VCaP (cell line): ENCODE data around the gene SLC6A11.

Source experiments
- H3K27ac ChIP-seq: fragments of 450-650 bp; 2 replicates; pipeline ENCODE4 v1.5.1; 2017
- TF ChIP-seq, protein P1 (sequence below): fragments of 450-650 bp; conservative IDR thresholded peaks from 2 replicates; pipeline ENCODE4 v1.5.1; 2017; ENCODE audit warnings: mild to moderate bottlenecking, moderate library complexity

SLC6A11 gene

GRCh38 chr3:10780243-10780642 is 35.8 kb upstream of the SLC6A11 start:
- TF ChIP-seq, protein P1, sequence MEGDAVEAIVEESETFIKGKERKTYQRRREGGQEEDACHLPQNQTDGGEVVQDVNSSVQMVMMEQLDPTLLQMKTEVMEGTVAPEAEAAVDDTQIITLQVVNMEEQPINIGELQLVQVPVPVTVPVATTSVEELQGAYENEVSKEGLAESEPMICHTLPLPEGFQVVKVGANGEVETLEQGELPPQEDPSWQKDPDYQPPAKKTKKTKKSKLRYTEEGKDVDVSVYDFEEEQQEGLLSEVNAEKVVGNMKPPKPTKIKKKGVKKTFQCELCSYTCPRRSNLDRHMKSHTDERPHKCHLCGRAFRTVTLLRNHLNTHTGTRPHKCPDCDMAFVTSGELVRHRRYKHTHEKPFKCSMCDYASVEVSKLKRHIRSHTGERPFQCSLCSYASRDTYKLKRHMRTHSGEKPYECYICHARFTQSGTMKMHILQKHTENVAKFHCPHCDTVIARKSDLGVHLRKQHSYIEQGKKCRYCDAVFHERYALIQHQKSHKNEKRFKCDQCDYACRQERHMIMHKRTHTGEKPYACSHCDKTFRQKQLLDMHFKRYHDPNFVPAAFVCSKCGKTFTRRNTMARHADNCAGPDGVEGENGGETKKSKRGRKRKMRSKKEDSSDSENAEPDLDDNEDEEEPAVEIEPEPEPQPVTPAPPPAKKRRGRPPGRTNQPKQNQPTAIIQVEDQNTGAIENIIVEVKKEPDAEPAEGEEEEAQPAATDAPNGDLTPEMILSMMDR: no peak
- no peak overlapping the region for H3K27ac ChIP-seq

DNA sequence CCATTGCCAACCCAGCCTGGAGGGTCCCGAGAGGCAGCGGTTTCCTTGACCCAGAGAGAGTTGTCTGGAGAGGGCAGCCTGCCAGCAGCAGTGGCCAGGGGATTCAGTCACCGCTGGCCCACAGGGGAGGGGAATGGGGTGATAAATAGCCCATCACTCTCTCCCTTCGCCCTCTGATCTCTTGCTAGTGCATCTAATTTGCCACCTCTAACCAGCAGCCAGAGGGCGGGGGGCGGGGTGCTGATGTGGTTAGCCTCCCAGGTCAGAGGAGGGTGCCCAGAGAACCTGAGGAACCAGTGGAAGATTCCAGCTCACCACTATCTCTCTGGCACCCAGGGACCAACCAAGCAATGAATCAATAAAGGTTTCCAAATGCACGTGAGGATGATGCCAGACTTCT is 35.1 kb upstream of the SLC6A11 start:
- TF ChIP-seq, protein P1: no peak
- no peak overlapping the region for H3K27ac ChIP-seq

DNA sequence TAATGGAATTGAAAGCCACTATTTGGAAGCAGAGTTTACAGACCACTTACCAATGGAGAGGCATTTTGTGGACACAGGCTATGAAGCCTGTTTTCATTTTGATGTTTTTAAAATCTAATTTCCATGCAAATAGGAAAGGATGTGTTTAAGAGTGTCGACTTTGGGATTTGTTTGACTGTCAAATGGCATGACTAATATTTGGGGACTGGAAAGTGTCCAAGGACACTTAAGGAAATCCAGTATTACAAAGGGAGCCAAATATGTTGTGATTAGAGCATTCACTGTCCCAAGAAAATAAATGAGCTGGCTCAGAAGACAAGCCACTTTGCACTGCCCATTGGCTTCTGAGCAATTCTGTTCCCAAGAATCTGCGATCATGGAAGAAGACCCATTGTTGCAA is 34.0 kb upstream of the SLC6A11 start:
- H3K27ac ChIP-seq: no peak overlapping the region
- TF ChIP-seq, protein P1: no peak

DNA sequence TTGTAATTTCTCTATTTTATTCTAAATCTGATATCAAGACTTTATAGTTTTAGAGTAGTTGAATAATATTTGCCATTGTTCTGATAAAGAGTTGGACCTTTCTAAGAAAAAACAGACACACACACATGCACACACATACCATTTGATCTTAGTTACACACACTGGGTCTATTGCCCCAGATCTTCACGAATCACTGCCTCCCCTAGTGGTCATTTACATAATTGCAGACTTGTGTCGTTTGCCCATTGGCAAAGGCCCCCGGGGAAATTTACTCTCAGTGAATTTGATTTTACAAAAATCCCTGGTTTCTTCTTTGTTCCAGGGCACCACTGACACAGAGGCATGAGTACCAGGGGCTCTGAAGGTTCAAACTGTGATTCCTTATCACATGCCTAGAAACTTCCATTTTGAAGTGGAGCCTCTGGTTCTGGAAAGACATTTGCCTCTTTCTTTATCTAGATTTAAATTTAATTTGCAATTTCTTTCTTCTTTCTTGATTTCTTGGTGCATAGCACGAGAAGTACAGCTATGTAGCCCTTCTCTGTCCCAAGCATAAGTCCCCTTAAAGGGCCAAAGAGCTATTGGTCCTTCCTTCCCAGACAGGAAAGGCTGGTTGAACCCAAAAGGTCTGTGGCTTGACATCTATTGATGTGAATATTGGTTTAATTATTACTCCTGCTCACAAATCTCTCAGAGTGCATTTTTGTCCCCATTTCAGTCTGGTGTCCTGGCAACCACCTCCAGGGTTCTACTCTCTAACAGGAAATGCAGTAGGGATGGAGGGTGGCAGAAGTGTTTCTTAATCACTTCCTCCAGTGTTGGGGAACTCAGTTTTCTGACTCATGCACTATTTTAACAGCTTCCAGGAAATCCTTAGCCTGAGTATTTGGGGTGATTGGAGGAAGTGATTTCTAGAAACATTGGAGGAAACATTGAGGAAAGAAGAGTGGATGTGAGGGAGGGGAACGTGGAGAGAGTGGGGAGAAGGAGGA is 32.4 kb upstream of the SLC6A11 start:
- H3K27ac ChIP-seq: no peak overlapping the region
- TF ChIP-seq, protein P1: peak; percentile 82

- TF ChIP-seq, protein P1: no peak
- no peak overlapping the region for H3K27ac ChIP-seq
Observed at GRCh38 chr3:10786640-10787039, 29.4 kb upstream of the SLC6A11 start.

- no peak overlapping the region for H3K27ac ChIP-seq
- TF ChIP-seq, protein P1: no peak
Observed at GRCh38 chr3:10788451-10788850, 27.6 kb upstream of the SLC6A11 start.

DNA sequence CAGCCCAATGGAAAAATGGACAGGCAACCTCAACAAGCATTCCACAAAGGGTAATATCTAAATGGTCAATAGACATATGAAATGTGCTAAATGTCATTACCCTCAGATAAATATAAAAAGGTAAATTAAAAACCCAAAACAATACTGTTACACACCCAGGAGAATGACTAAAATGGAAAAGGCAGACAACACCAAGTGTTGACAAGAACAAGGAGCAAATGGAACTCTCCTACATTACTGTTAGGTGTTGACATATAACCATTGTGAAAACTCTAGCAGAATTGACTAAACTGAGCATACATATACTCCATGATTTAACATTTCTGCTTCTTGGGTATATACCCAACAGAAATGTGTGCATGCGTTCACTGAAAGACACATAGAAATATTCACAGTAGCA is 25.3 kb upstream of the SLC6A11 start:
- TF ChIP-seq, protein P1: no peak
- H3K27ac ChIP-seq: no peak overlapping the region
